CD1c-positive myeloid dendritic cell (primary cell): ENCODE results near the gene COL15A1.

ENCODE experiments used
- DNase-seq: peaks from one replicate; pipeline ENCODE4 v3.0.0-alpha.2; 2016; ENCODE audit errors: extremely low spot score

COL15A1 gene

GRCh38 chr9:98916660-98917059 is 27.0 kb upstream of the COL15A1 start:
- DNase-seq, result no peak

- no peak for DNase-seq
Measured at GRCh38 chr9:98917746-98918487, 25.8 kb upstream of the COL15A1 start.

DNA sequence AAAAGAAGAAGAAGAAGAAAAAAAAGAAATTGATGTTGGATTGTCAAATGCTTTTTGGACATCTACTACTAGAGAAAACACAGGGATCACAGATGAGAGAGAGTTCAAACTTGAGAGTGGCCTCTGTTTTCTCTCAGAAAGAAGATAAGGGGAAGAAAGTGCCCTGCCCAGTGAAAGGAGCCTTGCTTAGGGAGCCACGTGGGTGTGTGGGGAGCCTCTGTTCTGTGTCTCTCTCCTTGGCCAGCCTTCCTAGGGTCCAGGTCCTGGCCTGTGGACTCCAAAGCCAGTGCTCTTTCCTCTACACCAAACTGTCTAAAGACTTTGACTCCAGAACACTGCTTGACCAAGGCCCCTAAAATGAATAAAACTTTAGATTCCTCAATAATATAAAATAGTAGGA is 22.0 kb upstream of the COL15A1 start:
- DNase-seq, result no peak

- peak; percentile 51 for DNase-seq
Measured at GRCh38 chr9:98922721-98923435, 20.8 kb upstream of the COL15A1 start.

DNA sequence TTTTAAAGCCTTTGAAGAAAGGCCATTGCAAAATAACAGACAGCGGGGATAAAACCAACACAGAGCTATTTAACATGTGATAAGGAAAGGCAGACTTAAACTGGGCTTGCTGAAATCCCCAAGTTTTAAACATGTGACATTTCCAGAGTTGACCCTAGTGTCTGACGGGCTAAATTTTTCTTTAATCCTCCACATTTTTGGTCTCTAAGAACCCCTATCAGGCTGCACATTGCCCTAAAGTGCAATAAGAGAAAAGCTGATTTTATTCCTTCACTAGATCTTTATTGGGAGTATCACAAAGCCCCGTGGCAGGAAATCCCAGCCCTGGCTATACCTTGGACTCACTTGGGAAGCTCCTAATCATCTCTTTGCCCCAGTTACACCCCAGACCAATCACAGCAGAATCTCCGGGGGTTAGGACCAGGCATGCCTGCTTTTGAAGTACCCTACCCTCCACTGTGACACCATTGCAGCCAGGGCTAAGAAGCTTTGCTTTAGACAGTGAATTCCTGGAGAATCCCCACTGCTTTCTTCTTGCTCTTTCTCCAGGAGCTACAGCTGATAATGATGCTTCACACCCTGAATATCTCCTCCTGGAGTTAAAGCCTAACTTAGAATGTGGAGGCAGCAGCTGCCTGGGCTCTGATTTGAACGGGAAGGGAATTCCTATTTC is 20.1 kb upstream of the COL15A1 start:
- DNase-seq, result no peak

- DNase-seq, result no peak
Measured at GRCh38 chr9:98924946-98925820, 18.5 kb upstream of the COL15A1 start.

DNA sequence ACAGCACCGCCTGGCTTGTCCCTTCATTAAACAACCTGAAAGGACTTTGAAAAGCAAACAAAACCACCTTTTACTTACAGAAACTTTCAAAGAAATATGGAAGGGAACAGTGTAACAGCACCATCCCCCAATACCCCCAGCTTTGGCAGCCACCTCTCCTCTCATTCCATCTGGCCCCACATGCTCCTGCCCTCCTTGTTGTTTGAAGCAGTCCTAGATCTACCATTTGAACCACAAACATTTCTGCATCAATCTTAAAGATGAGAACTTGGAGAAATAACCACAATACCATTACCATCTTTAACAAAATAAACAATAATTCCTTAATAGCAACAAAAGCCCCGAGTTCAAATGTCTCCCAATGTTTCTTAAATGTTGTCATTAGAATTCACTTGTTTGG is 17.8 kb upstream of the COL15A1 start:
- no peak for DNase-seq

GRCh38 chr9:98927724-98928123 is 16.0 kb upstream of the COL15A1 start:
- DNase-seq, result no peak

DNA sequence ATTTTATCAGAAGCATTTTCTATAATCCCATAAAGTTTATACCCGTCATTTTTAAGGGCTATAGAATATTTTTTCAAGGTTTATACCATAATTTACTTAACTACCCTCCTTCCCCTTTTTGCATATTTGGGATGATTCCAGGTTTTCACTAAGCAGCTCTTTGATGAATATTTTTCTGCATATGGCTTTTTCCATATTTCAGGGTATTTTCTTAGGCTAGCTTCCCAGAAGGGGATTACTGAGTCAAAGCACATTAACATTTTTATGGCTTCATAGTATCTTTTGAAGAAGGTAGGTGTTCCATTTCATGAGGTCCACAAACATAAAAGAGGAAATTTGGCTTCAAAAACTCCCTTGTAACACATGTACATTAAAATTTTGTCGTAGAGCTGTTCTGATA is 14.6 kb upstream of the COL15A1 start:
- no peak for DNase-seq

GRCh38 chr9:98929895-98930341 is 13.8 kb upstream of the COL15A1 start:
- DNase-seq, result no peak

DNA sequence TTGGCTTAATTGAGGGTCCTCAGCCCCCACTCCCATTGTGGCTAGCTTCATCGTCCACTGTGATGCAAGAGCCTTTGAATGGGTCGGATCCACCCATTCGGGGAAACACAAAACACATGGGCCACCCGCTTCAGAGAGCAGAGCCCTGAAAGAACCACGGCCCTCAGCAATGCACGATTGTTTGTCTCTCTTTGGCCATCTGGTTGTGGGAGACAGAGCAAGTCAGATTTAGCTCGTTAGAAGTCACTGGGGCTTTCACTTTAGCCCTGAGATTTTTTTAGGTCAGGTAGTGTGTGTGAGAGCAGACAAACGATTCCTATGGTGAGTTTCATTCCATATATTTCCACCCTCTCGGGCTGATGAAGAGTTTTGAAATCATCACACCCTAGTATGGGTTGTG is 12.9 kb upstream of the COL15A1 start:
- no peak for DNase-seq

- no peak for DNase-seq
Measured at GRCh38 chr9:98931600-98932389, 11.9 kb upstream of the COL15A1 start.

DNA sequence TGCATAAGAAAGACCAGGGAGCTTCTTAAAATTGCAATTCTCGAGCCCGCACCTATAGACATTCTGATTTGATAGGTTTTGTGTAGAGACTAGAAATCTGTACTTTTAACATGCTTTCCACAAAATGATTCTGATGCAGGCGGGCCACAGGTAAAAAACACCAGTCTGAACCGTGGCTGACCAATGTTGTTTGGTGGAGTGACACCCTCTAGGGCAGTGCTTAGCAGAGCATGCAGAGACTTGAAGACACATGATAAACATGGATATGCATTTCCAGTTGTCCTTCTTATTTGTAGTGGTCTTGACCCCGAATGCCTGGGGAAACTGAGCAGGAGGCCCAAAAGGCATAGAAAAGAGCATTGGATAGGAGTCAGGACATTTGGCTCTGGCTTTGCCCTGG is 10.5 kb upstream of the COL15A1 start:
- no peak for DNase-seq

- DNase-seq, result no peak
Measured at GRCh38 chr9:98933890-98934289, 9.8 kb upstream of the COL15A1 start.

DNA sequence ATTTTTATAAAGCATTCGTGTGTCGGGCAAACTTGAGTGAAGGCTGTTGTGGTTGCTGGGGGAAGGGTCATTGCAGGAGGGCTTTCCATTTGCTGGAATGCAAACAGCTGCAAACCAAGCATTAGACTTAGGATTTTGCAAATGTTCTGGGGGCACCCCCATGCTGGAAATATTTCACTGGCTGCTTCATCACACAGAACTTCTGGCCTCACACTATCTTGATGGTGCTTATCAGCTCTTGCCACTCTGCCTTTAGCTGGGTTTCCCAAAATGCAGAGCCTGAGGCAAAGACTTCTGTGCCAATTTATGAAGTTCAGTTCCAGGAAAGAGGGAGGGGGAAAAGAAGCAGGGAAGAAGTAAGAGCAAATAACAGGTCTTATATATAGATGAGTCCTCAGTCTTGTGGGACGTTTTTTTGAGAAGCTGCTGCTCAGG is 8.6 kb upstream of the COL15A1 start:
- DNase-seq, result no peak

GRCh38 chr9:98940276-98940675 is 3.4 kb upstream of the COL15A1 start:
- no peak for DNase-seq

DNA sequence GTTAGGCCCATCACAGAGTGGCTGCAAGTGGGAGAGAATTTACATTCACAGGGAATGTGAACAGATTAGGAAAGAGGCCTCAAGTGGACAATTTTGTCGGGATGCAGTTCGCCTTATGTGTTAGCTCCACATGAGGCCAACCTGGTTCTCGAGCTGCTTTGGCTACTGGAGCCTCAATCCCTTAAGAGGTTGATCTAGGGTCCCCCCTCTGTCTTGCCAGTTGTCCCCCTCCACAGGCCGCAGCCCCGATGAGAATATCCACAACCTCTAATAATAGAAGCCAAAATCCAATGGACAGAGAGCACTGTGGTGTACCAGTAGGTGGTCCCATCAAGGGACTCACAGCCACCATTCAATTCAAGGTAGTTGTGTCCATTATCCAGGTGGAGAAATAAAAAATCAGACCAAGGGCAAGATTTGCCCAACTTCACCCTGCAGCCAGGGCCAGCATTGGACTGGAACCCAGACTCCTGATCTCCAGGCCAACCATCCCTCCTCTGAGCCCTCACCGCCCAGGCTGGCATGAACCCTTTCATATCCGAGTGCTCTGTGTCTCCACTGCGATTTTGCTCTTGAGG is 1.7 kb upstream of the COL15A1 start:
- no peak for DNase-seq

- no peak for DNase-seq
Measured at GRCh38 chr9:98942906-98943681, 613 bp upstream of the COL15A1 start.

GRCh38 chr9:98944057-98944733 is 488 bp downstream of the COL15A1 start:
- DNase-seq, result no peak
